GM10266 (cell line): ENCODE data around the gene PRICKLE3.
A peak's percentile ranks its signal among the peaks of the same experiment; 100 is the strongest.

Experiments used
- DNase-seq: peaks from one replicate; pipeline ENCODE4 v3.0.0; 2012; ENCODE audit errors: extremely low spot score
- TF ChIP-seq, protein P1 (sequence below): IDR thresholded peaks from 2 replicates; pipeline ENCODE4 v1.5.1; 2012; ENCODE audit warnings: mild to moderate bottlenecking, low read depth; ENCODE audit not compliant: control insufficient read depth, insufficient read depth; ENCODE audit errors: missing control alignments

PRICKLE3 gene

DNA sequence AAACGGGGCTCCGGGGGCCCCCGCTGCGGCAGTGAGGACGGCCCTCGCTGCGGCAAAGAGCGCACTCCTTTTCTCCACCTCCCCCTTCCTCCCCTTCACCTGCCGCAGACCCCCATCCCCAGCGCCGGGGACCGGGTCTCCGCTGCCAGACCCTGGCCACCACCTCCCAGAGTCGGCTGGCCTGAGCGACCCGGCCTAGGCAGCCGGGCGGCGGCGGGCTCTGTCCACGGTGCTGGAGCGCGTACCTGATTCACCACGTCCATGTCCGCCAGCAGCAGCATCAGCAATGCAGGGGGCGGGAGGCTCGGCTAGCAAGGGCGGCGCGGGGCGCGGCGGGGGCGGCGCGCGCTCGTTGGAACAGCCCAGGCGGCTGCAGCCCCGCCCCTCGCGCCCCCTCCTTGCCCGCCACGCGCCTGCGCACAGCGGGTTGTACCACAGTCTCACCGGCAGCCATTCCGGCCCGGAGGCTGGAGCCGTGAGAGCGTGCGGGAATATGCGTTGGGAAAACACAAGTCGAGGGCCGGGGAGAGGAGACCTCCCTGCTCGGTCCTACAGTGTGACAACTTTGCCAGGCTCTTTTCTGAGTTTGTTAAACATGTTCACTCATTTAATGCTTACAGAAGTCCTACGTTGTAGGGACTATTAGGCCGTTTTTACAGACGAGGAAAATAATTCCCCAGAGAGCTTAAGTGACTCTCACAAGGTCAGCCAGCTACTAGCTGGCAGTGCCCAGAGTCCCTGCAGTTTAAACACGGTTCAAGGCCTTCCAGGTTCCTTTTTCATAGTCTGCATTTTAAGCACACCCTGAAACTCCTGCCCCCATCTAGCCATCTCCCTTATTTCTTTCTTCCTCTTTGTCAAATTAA, 14.0 kb upstream of the PRICKLE3 start, which contains the start of gene SYP:
Gene SYP, minus strand, starts transcription at position 288 of the 866 bp plus-strand sequence. Its CDS starts 7 bp downstream, at position 281.
- TF ChIP-seq, protein P1, sequence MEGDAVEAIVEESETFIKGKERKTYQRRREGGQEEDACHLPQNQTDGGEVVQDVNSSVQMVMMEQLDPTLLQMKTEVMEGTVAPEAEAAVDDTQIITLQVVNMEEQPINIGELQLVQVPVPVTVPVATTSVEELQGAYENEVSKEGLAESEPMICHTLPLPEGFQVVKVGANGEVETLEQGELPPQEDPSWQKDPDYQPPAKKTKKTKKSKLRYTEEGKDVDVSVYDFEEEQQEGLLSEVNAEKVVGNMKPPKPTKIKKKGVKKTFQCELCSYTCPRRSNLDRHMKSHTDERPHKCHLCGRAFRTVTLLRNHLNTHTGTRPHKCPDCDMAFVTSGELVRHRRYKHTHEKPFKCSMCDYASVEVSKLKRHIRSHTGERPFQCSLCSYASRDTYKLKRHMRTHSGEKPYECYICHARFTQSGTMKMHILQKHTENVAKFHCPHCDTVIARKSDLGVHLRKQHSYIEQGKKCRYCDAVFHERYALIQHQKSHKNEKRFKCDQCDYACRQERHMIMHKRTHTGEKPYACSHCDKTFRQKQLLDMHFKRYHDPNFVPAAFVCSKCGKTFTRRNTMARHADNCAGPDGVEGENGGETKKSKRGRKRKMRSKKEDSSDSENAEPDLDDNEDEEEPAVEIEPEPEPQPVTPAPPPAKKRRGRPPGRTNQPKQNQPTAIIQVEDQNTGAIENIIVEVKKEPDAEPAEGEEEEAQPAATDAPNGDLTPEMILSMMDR: no peak
- peak; percentile 92 for DNase-seq

DNA sequence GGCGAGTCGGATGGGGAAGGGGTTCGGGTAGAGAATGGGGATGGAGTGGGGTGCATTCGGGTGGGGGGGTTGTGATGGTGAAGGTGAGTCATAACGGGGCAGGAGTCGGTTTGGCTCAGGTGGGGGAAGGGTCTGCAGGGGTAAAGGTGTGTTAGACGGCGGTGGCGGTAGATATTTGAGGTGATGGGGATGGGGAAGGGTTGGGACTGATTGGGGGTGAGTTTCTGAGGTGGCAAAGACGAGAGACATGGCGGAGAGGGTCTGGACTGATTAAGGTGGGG, 13.1 kb upstream of the PRICKLE3 start:
- TF ChIP-seq, protein P1: no peak
- DNase-seq: no peak

DNA sequence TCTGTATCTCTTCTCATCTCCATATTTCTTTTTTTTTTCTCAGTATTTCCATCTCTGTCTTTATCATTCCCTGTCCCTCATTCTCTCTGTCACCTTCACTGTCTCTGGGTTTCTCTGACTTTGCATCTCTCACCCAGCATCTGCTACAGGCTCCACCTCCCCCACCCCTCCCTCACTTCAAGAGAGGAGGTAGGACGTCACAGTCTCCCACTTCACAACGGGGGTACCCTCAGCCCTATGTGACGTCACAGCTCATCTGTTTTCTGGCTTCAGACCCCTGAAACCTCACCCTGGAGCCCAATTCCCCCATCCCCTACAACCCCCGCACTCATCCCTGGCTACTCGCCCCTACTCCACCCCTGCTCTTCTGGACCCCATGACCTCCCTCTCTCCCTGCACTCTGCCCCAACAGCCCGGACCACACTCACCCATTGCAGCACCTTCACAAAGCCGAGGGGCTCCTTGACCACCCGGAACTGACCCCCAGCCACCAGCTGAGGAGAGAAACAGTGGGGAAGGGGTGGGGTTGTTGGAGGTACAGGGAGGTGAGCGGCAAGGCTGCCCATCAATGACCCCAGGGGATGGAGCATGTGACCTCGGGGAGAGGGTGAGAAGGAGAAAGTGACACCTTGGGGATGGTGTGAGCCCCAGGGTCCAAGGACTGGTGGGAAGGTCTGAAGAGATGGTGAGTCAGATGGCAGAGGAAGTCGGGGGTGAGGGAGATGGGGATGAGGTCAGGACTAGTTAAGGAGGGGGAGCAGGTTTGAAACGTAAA, 12.6 kb upstream of the PRICKLE3 start:
- no peak for DNase-seq
- TF ChIP-seq, protein P1: no peak

DNA sequence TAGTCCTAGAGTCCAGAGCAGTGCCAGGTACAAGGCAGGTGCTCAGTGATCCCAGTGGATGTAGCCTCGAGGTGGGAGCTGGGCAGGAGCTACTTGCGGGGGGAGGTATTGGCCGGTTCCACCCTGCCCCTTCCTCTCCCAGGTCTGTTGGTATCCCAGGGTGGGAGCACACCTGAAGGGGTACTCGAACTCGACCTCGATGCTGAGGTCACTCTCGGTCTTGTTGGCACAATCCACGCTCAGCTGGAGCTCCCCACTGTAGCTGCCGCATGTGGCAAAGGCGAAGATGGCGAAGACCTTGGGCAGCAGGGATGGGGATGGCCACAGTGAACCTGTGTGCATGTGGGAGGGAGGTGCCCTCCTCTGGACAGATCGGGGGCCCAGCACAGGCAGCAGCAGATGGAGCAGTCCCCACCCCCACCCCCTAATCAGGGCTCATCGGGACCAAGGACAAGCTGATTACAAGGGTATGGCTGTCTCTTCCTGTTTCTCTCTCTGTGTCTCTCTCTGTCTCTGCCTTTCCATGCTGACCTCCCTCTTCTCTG, 11.4 kb upstream of the PRICKLE3 start:
- TF ChIP-seq, protein P1: no peak
- DNase-seq: no peak

DNA sequence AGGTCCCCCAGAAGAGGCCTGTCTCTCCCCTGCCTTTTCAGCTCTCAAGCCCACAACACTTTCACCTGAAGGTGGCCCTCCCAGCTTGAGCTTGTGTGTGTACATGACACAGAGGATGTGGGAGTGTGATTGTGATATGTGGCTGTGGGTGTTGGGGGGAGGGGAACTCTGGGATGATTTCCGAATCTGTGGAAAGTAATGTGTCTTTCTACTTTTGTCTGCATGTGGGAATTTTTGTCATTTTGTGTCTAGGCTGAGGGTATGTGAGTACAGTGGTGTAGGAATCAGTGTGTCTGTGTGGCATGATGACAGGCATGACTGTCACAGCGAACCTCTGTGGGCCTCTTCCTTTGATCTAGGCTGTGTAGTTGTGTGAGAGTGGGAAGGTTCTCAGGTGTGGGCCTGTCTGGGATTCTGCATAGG, 7.4 kb upstream of the PRICKLE3 start:
- no peak for DNase-seq
- TF ChIP-seq, protein P1: no peak

DNA sequence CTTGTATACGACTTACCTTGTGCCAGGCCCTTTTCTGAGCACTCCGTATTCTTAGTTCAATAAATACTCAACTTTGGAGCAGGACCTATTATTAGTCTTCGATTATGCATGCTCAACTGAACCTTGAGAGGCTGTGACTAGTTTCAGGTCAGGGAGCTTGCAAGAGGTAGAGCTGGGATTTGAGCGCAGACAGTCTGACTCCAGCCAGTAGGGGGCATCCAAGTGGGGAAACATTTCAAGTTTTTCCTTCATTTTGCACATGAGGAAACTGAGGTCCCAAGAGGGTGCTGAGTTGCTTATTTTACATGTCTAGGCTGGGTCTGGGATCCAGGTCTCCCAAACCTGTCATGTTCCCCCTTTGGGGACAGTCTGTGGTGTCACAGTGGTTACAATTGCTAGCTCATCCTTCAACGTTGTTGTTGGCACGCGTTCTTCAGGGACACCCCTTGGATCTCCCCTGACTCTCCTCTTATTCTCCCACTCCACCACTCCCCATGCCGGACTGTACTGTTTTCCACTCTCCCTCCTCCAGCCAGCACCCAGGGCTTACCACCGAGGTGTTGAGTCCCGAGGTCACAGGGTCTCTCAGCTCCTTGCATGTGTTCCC, 6.7 kb upstream of the PRICKLE3 start:
- TF ChIP-seq, protein P1: peak; percentile 61
- DNase-seq: no peak

DNA sequence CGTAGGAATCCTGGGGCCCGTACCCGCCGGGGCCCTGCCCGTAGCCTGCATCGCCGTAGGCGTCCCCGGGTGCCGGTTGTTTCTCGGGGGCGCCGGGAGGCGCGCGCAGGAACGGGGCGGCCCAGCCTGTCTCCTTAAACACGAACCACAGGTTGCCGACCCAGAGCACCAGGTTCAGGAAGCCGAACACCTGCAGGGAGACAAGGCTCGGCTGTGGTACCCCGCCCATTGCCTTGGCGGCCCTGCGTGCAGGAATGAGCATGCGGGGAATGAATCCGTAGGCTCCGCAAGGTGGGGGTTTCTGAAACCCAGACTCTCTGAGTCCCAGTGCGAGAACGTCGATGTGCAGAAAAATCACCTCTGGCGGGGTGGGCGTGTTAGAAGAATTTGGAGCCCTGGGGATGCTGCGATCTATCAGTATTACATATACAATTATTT, 5.4 kb upstream of the PRICKLE3 start:
- DNase-seq: no peak
- TF ChIP-seq, protein P1: no peak
